ENCODE measurements around the gene TBX21. TPM values are rescaled to one million over a fixed set of nuclear protein-coding genes. Genes with fewer than 3 reads are reported as not detected.
A peak's percentile ranks its signal among the peaks of the same experiment; 100 is the strongest.

TBX21 gene
- polyA plus RNA-seq, 4 donors = 0.07 to 0.45 (median 0.29) TPM

DNA sequence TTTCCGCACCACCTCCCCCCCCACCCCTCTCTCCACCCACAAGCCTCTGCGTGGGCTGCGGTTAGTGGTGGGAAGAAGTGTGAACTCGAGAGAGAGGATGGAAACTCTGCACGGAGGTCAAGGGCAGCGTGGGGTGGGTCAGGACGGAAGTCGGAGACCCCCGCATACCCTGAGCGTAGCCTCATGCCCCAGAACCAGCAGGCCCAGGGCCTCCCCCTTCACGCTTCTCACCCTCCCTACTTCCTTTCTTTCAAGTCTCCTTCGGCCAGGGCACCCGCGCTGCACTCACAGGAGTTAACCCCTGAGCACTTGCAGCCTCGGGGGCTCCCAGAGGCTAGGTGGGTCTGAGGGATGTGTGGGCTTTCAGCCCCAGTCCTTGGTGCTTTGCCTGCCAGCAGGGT lies 29.8 kb upstream of the TBX21 start:
- H3K27me3 ChIP-seq (ENCODE audit: control insufficient read depth in 3 of 3, insufficient read depth in 3 of 3, low read length in 3 of 3) = peaks cover 0 to 14% (median 0%) of the 10 kb centered on the region in 3 donors
- no peaks in the 10 kb centered on the region for H3K9me3 ChIP-seq (ENCODE audit: control insufficient read depth in 2 of 2, insufficient read depth in 1 of 2, low read depth in 1 of 2, low read length in 1 of 2)
- H3K27ac ChIP-seq (ENCODE audit: low read depth in 1 of 3, low read length in 2 of 3) = no peak overlapping the region
- peaks cover 0 to 3% (median 0%) of the 10 kb centered on the region in 3 donors for H3K4me1 ChIP-seq (ENCODE audit: control insufficient read depth in 3 of 3, insufficient read depth in 2 of 3, low read depth in 1 of 3, low read length in 2 of 3)
- FAIRE-seq (no peak), DNase-seq (no peak)
- WGBS, 3 donors = 54 to 76% (median 60%) methylated on average over 14 to 15 of the region's 15 CpGs
- no peak overlapping the region for H3K4me3 ChIP-seq (ENCODE audit: low read depth in 1 of 3, low read length in 3 of 3)
- peaks cover 0 to 55% (median 3%) of the 10 kb centered on the region in 3 donors for H3K36me3 ChIP-seq (ENCODE audit: control insufficient read depth in 3 of 3, insufficient read depth in 2 of 3, low read depth in 1 of 3, low read length in 3 of 3)

- DNase-seq = no peak
- Histone ChIP-seq H3K4me3 (ENCODE audit: low read depth in 1 of 3, low read length in 3 of 3) (no peak overlapping the region), H3K4me1 (ENCODE audit: control insufficient read depth in 3 of 3, insufficient read depth in 2 of 3, low read depth in 1 of 3, low read length in 2 of 3) (peaks cover 0 to 3% (median 0%) of the 10 kb centered on the region in 3 donors), H3K27me3 (ENCODE audit: control insufficient read depth in 3 of 3, insufficient read depth in 3 of 3, low read length in 3 of 3) (peaks cover 0 to 17% (median 0%) of the 10 kb centered on the region in 3 donors), H3K27ac (ENCODE audit: low read depth in 1 of 3, low read length in 2 of 3) (no peak overlapping the region), H3K36me3 (ENCODE audit: control insufficient read depth in 3 of 3, insufficient read depth in 2 of 3, low read depth in 1 of 3, low read length in 3 of 3) (peaks cover 0 to 52% (median 3%) of the 10 kb centered on the region in 3 donors), H3K9me3 (ENCODE audit: control insufficient read depth in 2 of 2, insufficient read depth in 1 of 2, low read depth in 1 of 2, low read length in 1 of 2) (no peaks in the 10 kb centered on the region)
- WGBS, 3 donors = 75 to 90% (median 77%) methylated on average over 5 of the region's 5 CpGs
- FAIRE-seq = no peak
These were observed 29.4 kb upstream of the TBX21 start for GRCh38 chr17:47703671-47704070.

DNA sequence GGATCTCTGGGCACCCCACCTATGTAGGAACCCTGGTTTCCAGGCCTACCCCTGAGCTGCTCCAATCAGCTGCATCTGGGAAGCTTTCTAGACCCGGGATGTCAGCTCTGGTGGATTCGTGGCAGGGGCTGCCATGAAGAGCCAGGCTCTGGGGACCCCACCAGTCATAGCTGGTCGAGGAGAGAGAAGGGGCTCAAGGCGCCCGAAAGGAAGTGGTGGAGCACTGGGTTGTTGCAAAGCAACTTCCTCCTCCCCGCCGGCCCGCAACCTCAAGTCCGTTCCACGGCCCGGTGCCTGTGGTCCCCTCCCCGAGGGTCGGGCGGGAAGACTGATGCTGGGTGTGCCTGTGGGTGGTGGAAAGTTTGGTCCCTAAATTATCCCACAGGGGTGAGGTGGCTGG lies 28.9 kb upstream of the TBX21 start:
- H3K27ac ChIP-seq (ENCODE audit: low read depth in 1 of 3, low read length in 2 of 3) = no peak overlapping the region

GRCh38 chr17:47704736-47705135 lies 28.3 kb upstream of the TBX21 start:
- DNase-seq (no peak), FAIRE-seq (no peak)
- Histone ChIP-seq H3K4me3 (ENCODE audit: low read depth in 1 of 3, low read length in 3 of 3) (no peak overlapping the region), H3K9me3 (ENCODE audit: control insufficient read depth in 2 of 2, insufficient read depth in 1 of 2, low read depth in 1 of 2, low read length in 1 of 2) (no peaks in the 10 kb centered on the region), H3K36me3 (ENCODE audit: control insufficient read depth in 3 of 3, insufficient read depth in 2 of 3, low read depth in 1 of 3, low read length in 3 of 3) (peaks cover 0 to 44% (median 0%) of the 10 kb centered on the region in 3 donors), H3K4me1 (ENCODE audit: control insufficient read depth in 3 of 3, insufficient read depth in 2 of 3, low read depth in 1 of 3, low read length in 2 of 3) (peaks cover 0 to 3% (median 0%) of the 10 kb centered on the region in 3 donors), H3K27me3 (ENCODE audit: control insufficient read depth in 3 of 3, insufficient read depth in 3 of 3, low read length in 3 of 3) (peaks cover 0 to 17% (median 0%) of the 10 kb centered on the region in 3 donors), H3K27ac (ENCODE audit: low read depth in 1 of 3, low read length in 2 of 3) (no peak overlapping the region)
- 69 to 77% (median 76%) methylated on average over 6 of the region's 6 CpGs for WGBS, 3 donors

More for the DNA sequence above, 28.9 kb upstream of the TBX21 start:
- H3K4me1 ChIP-seq (ENCODE audit: control insufficient read depth in 3 of 3, insufficient read depth in 2 of 3, low read depth in 1 of 3, low read length in 2 of 3) = peaks cover 0 to 3% (median 0%) of the 10 kb centered on the region in 3 donors
- H3K27me3 ChIP-seq (ENCODE audit: control insufficient read depth in 3 of 3, insufficient read depth in 3 of 3, low read length in 3 of 3) = peaks cover 0 to 17% (median 0%) of the 10 kb centered on the region in 3 donors
- 61 to 70% (median 65%) methylated on average over 14 of the region's 14 CpGs for WGBS, 3 donors
- H3K36me3 ChIP-seq (ENCODE audit: control insufficient read depth in 3 of 3, insufficient read depth in 2 of 3, low read depth in 1 of 3, low read length in 3 of 3) = peaks cover 0 to 49% (median 3%) of the 10 kb centered on the region in 3 donors
- no peak for DNase-seq
- FAIRE-seq = no peak
- H3K4me3 ChIP-seq (ENCODE audit: low read depth in 1 of 3, low read length in 3 of 3) = no peak overlapping the region
- H3K9me3 ChIP-seq (ENCODE audit: control insufficient read depth in 2 of 2, insufficient read depth in 1 of 2, low read depth in 1 of 2, low read length in 1 of 2) = no peaks in the 10 kb centered on the region

DNA sequence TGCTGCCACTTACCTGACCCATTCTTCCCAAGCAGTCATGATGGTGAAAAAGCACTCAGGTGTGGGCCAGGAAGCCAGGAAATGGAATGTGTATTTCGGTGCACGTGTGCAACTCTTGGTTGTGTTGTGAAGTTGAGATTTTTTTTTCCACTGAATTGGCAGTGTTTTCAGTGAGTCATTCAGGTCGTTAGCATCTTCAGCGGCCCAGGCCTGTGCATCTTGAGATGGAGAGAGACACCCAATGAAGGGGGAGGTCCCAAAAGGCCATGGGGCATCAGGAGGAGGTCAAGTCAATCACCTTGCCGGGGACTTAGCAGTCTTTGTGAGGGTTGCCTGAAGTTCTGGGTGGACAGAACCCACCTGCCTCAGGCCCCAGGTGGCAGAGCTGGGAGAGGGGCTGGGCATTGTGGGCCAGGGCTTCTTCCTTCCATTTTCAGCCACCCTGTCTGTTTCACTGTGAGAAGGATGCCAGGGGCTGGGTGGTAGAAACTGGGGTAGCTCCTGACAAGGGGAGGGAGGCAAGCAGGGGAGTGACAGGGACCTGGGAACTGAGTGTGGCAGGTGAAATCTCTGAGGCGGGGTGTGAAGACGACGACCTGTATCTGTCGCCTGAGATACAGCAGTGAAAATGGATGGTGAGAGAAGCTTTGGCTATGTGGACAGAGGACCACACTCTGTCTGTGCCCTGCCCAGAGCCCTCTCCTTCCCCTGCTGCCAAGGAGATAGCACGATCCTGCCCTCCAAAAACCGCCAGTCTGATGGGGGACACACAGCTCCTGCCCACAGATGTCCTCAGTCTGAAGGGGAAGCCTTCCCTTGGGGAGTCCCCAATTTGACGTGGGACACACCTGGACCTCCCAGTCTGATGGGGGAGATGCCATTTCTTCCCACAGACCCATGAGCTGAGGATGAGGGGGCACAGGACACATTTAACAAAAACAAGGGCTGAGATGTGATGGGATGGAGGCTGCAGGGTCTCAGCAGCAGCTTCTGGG lies 27.2 kb upstream of the TBX21 start:
- peaks cover 0 to 3% (median 0%) of the 10 kb centered on the region in 3 donors for H3K4me1 ChIP-seq (ENCODE audit: control insufficient read depth in 3 of 3, insufficient read depth in 2 of 3, low read depth in 1 of 3, low read length in 2 of 3)
- no peak for FAIRE-seq
- H3K4me3 ChIP-seq (ENCODE audit: low read depth in 1 of 3, low read length in 3 of 3) = no peak overlapping the region
- peak overlapping the region in 1 of 3 donors; percentile 4 for H3K27ac ChIP-seq (ENCODE audit: low read depth in 1 of 3, low read length in 2 of 3)
- H3K9me3 ChIP-seq (ENCODE audit: control insufficient read depth in 2 of 2, insufficient read depth in 1 of 2, low read depth in 1 of 2, low read length in 1 of 2) = no peaks in the 10 kb centered on the region
- peaks cover 0 to 17% (median 0%) of the 10 kb centered on the region in 3 donors for H3K27me3 ChIP-seq (ENCODE audit: control insufficient read depth in 3 of 3, insufficient read depth in 3 of 3, low read length in 3 of 3)
- peaks cover 0 to 46% (median 0%) of the 10 kb centered on the region in 3 donors for H3K36me3 ChIP-seq (ENCODE audit: control insufficient read depth in 3 of 3, insufficient read depth in 2 of 3, low read depth in 1 of 3, low read length in 3 of 3)
- WGBS, 3 donors = 57 to 63% (median 60%) methylated on average over 12 of the region's 12 CpGs
- DNase-seq = no peak

DNA sequence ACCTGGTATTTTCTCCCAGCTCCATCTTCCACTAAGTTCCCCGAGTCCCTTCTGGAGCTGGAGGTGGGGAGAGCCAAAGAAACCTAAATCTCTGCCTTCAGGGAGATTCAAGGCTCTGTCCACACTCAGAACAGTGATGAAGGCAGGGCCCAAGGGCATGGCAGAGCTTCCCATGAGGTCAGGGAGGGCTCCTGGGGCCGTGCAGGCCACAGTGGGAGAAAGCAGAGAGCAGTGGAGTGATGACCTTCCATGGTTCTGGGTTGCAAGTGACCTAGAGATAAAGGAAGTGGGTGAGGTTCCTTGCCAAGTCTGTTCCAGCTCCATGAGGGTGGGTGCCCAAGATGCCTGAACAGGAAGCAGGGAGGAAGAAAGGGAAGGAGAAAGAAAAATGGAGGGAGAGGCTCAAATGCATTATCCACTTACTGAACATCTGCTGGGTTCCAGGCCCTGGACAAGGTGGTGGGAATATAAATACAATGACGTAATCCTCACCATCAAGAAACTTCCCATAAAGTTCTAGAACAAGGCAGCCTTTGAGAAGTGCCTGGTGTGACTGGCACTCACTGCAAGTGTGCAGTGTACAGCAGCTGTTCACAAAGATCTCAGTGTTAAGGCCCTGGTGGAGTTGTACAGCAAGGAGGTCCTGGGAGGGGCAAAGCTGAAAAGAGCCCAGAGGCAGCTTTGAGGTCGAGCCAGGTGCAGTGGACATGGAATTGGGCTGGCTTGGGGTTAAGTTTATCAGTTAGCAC lies 25.8 kb upstream of the TBX21 start:
- Histone ChIP-seq H3K4me1 (ENCODE audit: control insufficient read depth in 3 of 3, insufficient read depth in 2 of 3, low read depth in 1 of 3, low read length in 2 of 3) (peaks cover 0 to 3% (median 0%) of the 10 kb centered on the region in 3 donors), H3K9me3 (ENCODE audit: control insufficient read depth in 2 of 2, insufficient read depth in 1 of 2, low read depth in 1 of 2, low read length in 1 of 2) (no peaks in the 10 kb centered on the region), H3K4me3 (ENCODE audit: low read depth in 1 of 3, low read length in 3 of 3) (no peak overlapping the region), H3K36me3 (ENCODE audit: control insufficient read depth in 3 of 3, insufficient read depth in 2 of 3, low read depth in 1 of 3, low read length in 3 of 3) (peaks cover 0 to 41% (median 0%) of the 10 kb centered on the region in 3 donors), H3K27ac (ENCODE audit: low read depth in 1 of 3, low read length in 2 of 3) (no peak overlapping the region), H3K27me3 (ENCODE audit: control insufficient read depth in 3 of 3, insufficient read depth in 3 of 3, low read length in 3 of 3) (peaks cover 0 to 17% (median 0%) of the 10 kb centered on the region in 3 donors)
- WGBS, 3 donors = 43 to 67% (median 55%) methylated on average over 4 of the region's 4 CpGs
- DNase-seq (no peak), FAIRE-seq (no peak)

DNA sequence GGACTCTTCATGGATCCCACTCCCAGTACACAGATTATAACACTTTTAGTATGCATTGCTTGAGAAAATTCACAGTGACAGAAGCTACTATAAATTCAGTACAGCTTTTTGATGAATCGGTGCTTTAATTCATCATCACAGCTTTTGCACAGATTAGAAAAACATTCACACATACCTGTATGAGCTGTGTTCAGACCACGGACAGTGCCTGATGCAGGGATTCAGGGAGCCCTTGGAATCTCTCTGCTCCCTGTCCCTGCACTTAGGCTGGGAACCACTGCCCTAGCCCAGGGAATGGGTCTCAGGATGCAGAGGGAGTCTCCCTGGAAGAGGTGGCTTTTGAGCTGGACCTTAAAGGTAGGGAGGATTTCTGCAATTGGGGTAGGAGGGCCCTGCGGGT lies 25.2 kb upstream of the TBX21 start:
- 60 to 81% (median 75%) methylated on average over 3 of the region's 3 CpGs for WGBS, 3 donors
- Histone ChIP-seq H3K27ac (ENCODE audit: low read depth in 1 of 3, low read length in 2 of 3) (no peak overlapping the region), H3K27me3 (ENCODE audit: control insufficient read depth in 3 of 3, insufficient read depth in 3 of 3, low read length in 3 of 3) (peaks cover 0 to 19% (median 0%) of the 10 kb centered on the region in 3 donors), H3K9me3 (ENCODE audit: control insufficient read depth in 2 of 2, insufficient read depth in 1 of 2, low read depth in 1 of 2, low read length in 1 of 2) (no peaks in the 10 kb centered on the region), H3K36me3 (ENCODE audit: control insufficient read depth in 3 of 3, insufficient read depth in 2 of 3, low read depth in 1 of 3, low read length in 3 of 3) (peaks cover 0 to 36% (median 0%) of the 10 kb centered on the region in 3 donors), H3K4me3 (ENCODE audit: low read depth in 1 of 3, low read length in 3 of 3) (no peak overlapping the region), H3K4me1 (ENCODE audit: control insufficient read depth in 3 of 3, insufficient read depth in 2 of 3, low read depth in 1 of 3, low read length in 2 of 3) (peaks cover 0 to 3% (median 0%) of the 10 kb centered on the region in 3 donors)
- DNase-seq = no peak
- no peak for FAIRE-seq

- Histone ChIP-seq H3K36me3 (ENCODE audit: control insufficient read depth in 3 of 3, insufficient read depth in 2 of 3, low read depth in 1 of 3, low read length in 3 of 3) (peaks cover 0 to 36% (median 0%) of the 10 kb centered on the region in 3 donors), H3K27me3 (ENCODE audit: control insufficient read depth in 3 of 3, insufficient read depth in 3 of 3, low read length in 3 of 3) (peaks cover 0 to 24% (median 0%) of the 10 kb centered on the region in 3 donors), H3K4me1 (ENCODE audit: control insufficient read depth in 3 of 3, insufficient read depth in 2 of 3, low read depth in 1 of 3, low read length in 2 of 3) (peaks cover 0 to 3% (median 0%) of the 10 kb centered on the region in 3 donors), H3K27ac (ENCODE audit: low read depth in 1 of 3, low read length in 2 of 3) (no peak overlapping the region), H3K9me3 (ENCODE audit: control insufficient read depth in 2 of 2, insufficient read depth in 1 of 2, low read depth in 1 of 2, low read length in 1 of 2) (no peaks in the 10 kb centered on the region), H3K4me3 (ENCODE audit: low read depth in 1 of 3, low read length in 3 of 3) (peak overlapping the region in 1 of 3 donors; percentile 27)
- DNase-seq = no peak
- 51 to 65% (median 63%) methylated on average over 14 to 31 of the region's 31 CpGs for WGBS, 3 donors
- no peak for FAIRE-seq
These were observed 24.6 kb upstream of the TBX21 start for GRCh38 chr17:47708312-47708863.
